SIG-M5 treated with dmso at 0.1 percent for 504 hours (cell line): ENCODE data around the gene KHK.
"Not testable (repeated sequence)": the region's sequence is repeated elsewhere in the genome, so short reads cannot be mapped to it uniquely, and the experiment has no call there.

Experiments
- DNase-seq: peaks from one replicate; lab custom pipeline; 2025; ENCODE audit not compliant: unreplicated experiment; lab: John Stamatoyannopoulos, UW

The KHK gene

GRCh38 chr2:27059141-27059820, 27.3 kb upstream of the KHK start:
- no peak for DNase-seq

GRCh38 chr2:27060323-27060722, 26.2 kb upstream of the KHK start:
- DNase-seq: no peak

- no peak for DNase-seq
These were observed 21.4 kb upstream of the KHK start for GRCh38 chr2:27065128-27065527.

GRCh38 chr2:27067385-27067784, 19.2 kb upstream of the KHK start:
- DNase-seq: no peak

- no peak for DNase-seq
These were observed 17.1 kb upstream of the KHK start for GRCh38 chr2:27069436-27069835.

GRCh38 chr2:27069961-27070618, 16.5 kb upstream of the KHK start:
- no peak for DNase-seq

GRCh38 chr2:27070653-27071276, 15.8 kb upstream of the KHK start:
- DNase-seq: no peak

- peak; percentile 87 for DNase-seq
These were observed 15.1 kb upstream of the KHK start, which contains the start of gene OST4 for GRCh38 chr2:27071277-27071989. OST4 (minus strand) TSS chr2:27071654.

- DNase-seq: no peak
These were observed 14.4 kb upstream of the KHK start for GRCh38 chr2:27071990-27072830.

- no peak for DNase-seq
These were observed 13.7 kb upstream of the KHK start for GRCh38 chr2:27072920-27073319.

- DNase-seq: no peak
These were observed 12.8 kb upstream of the KHK start for GRCh38 chr2:27073782-27074181.

- DNase-seq: peak; percentile 44
These were observed 11.6 kb upstream of the KHK start for GRCh38 chr2:27074738-27075565.

- DNase-seq: not testable (repeated sequence)
These were observed 11.1 kb upstream of the KHK start for GRCh38 chr2:27075566-27075871.

GRCh38 chr2:27076323-27076722, 10.2 kb upstream of the KHK start:
- DNase-seq: no peak

- no peak for DNase-seq
These were observed 9.3 kb upstream of the KHK start for GRCh38 chr2:27077231-27077630.

GRCh38 chr2:27078267-27079194, 8.0 kb upstream of the KHK start, which contains the start of gene EMILIN1:
EMILIN1 (plus strand) TSS chr2:27078615; CDS start chr2:27079066, 451 bp downstream.
- DNase-seq: no peak

GRCh38 chr2:27079233-27080139, 7.1 kb upstream of the KHK start:
- DNase-seq: no peak

- DNase-seq: no peak
These were observed 6.5 kb upstream of the KHK start for GRCh38 chr2:27080140-27080469.
